HG03460 (cell line): ENCODE measurements around the gene TMPRSS9.
"Not testable (repeated sequence)": the region's sequence is repeated elsewhere in the genome, so short reads cannot be mapped to it uniquely, and the experiment has no call there.

Experiments used
- ATAC-seq: cut with Tn5 transposase; IDR thresholded peaks from one replicate; pipeline ENCODE4 v1.9.1; 2021; ENCODE audit not compliant: unreplicated experiment

Gene TMPRSS9

DNA sequence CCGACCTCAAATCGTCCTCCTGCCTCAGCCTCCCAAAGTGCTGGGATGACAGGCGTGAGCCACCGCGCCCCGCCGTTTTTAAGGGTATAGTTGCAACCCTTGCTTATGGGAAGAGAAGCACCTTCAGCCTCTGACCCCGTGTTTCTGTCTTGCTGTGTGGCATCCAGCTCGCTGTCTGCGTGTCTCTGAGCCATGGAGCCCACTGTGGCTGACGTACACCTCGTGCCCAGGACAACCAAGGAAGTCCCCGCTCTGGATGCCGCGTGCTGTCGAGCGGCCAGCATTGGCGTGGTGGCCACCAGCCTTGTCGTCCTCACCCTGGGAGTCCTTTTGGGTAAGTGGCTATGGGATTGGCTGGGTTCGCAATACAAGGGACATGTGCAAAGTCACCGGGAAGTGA is 29.5 kb downstream of the TMPRSS9 start:
- no peak for ATAC-seq

GRCh38 chr19:2391118-2391725 is 31.2 kb downstream of the TMPRSS9 start:
- no peak for ATAC-seq

- ATAC-seq: no peak
These were observed 32.3 kb downstream of the TMPRSS9 start for GRCh38 chr19:2392366-2392765.

DNA sequence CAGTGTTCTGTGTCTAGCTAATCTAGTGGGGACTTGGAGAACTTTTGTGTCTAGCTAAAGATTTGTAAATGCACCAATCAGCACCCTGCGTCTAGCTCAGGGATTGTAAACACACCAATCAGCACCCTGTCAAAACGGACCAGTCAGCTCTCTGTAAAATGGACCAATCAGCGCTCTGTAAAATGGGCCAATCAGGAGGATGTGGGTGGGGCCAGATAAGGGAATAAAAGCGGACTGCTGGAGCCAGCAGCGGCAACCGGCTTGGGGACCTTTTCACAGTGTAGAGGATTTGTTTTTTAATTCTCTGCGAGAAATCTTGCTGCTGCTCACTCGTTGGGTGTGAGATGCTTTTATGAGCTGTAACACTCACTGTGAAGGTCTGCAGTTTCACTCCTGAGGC is 32.8 kb downstream of the TMPRSS9 start:
- ATAC-seq: not testable (repeated sequence)

DNA sequence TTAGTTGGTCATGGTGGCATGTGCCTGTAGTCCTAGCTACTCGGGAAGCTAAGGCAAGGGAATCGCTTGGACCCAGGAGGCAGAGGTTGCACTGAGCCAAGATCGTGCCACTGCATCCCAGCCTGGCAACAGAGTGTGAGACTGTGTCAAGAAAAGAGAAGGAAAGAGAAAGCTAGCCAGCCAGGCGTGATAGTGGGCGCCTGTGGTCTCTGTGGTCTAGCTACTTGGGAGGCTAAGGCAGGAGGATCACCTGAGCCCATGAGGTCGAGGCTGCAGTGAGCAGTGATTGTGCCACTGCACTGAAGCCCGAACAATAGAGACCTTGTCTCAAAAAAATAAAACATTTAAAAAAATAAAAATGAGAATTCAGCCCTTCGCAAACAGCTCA is 34.0 kb downstream of the TMPRSS9 start:
- no peak for ATAC-seq

DNA sequence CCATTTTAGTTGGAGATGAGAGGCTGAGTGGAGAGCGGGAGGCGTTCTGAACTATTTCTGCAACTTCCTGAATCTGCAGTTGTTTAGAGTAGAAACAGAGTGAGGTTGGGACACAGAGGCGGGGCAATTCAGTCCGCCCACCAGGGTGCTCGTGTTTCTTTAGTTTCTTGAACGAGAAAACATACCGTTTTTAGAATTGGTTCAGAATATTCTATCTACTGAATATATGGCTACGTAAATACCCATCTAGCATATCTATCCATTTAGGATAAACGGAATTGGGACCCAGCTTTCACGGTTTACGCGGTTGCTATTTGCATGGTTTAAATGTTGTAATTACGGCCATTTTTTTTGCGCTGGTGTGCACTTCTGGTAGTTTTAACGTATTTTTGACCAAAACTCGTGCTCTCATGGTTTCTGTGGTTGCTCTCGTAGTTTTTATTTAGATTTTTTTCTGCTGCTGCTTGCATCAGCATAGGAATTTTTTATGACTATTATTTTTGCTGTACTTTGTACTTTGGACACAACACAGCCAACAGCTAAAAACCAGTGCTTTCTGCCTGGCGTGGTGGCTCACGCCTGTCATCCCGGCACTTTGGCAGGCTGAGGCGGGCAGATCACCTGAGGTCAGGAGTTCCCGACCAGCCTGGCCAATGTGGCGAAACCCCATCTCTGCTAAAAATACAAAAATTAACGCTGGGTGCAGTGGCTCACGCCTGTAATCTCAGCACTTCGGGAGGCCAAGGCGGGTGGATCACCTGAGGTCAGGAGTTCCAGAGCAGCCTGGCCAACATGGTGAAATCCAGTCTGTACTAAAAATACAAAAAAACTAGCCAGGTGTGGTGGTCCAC is 34.6 kb downstream of the TMPRSS9 start:
- no peak for ATAC-seq

DNA sequence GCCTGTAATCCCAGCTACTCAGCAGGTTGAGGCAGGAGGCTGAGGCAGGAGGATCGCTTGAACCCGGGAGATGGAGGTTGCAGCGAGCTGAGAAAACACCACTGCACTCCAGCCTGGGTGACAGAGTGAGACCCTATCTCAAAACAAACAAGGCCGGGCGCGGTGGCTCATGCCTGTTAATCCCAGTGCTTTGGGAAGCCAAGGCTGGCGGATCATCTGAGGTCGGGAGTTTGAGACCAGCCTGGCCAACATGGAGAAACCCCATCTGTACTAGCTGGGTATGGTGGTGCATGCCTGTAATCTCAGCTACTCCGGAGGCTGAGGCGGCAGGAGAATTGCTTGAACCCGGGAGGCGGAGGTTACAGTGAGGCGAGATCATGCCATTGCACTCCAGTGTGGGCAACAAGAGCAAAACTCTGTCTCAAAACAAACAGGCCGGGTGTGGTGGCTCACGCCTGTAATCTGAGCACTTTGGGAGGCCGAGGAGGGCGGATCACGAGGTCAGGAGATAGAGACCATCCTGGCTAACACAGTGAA is 35.3 kb downstream of the TMPRSS9 start:
- ATAC-seq: not testable (repeated sequence)

- not testable (repeated sequence) for ATAC-seq
These were observed 37.1 kb downstream of the TMPRSS9 start for GRCh38 chr19:2397173-2397572.

DNA sequence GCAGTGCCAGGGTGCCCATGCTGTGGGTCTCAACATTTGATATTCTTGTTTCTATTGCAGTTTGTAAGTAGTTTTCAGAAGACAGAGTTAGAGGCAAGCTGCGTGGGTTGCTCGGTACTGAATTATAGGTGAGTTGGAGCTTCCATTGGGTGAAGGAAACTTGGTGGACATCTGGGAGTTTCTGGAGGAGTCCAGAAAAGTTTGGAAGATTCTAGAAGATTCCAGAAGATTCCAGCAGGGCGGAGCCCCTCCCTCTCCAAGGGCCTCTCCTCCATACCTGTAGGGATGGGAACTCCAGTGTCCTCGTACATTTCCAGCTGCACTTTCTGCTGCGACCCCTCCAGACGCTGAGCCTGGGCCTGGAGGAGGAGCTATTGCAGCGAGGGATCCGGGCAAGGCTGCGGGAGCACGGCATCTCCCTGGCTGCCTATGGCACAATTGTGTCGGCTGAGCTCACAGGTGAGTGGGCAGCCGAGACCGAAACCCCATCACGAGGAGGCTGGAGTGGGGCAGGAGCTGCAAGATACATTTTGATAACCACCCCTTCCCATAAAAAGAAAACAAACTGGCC is 38.8 kb downstream of the TMPRSS9 start:
- no peak for ATAC-seq

- ATAC-seq: no peak
These were observed 39.5 kb downstream of the TMPRSS9 start for GRCh38 chr19:2399582-2399981.

DNA sequence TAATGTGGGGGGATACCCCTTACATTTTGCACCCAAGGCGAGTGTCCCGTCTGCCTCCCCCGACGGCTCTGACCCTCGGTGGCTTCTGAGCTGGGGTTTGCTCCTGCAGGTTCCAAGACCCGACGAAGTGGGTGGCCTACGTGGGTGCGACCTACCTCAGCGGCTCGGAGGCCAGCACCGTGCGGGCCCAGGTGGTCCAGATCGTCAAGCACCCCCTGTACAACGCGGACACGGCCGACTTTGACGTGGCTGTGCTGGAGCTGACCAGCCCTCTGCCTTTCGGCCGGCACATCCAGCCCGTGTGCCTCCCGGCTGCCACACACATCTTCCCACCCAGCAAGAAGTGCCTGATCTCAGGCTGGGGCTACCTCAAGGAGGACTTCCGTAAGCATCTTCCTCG is 48.2 kb downstream of the TMPRSS9 start:
- no peak for ATAC-seq

DNA sequence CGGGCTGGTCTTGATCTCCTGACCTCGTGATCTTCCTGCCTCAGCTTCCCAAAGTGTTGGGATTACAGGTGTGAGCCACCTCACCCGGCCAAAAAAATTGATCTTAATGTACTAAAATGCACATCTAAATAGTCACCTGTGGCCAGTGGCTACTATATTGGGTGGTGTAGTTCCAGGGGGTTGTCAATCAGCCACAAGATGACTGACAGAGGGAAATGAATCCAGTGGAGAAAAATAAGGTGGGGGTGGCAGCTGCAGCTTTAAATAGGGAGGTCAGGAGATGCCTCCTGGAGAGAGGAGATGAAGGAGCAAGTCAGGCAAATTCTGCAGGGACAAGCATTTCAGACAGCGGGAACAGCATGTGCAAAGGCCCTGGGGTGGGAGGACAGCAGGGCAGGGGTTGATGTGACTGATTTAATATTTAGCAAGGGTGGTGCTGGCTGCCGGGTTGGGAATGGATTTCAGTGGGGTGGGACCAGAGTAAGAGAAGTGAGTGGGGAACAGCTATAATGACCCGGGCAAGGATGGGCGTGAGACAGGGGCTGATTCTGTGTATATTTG is 49.4 kb downstream of the TMPRSS9 start:
- ATAC-seq: no peak

- ATAC-seq: no peak
These were observed 50.0 kb downstream of the TMPRSS9 start for GRCh38 chr19:2410023-2410422.

- no peak for ATAC-seq
These were observed 51.6 kb downstream of the TMPRSS9 start for GRCh38 chr19:2411709-2412108.

DNA sequence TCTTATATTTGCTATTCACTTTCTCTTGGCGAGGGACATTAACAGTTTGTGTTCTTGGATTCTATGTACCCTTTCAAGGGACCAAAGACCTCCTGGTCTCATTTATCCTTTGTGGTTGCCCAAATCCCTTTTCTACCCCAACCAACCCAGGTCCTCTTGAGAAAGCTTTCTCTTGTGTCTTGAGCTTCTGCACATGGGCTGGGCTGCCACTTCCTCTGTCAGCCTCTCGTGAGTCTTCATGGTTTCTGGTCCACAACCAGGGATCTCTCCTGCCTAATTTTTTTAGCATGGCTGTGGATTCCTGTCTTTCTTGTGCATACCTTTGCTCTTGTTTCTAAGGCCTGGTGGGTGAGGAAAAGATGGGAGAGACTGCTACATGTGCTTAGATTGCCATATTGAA is 52.4 kb downstream of the TMPRSS9 start:
- no peak for ATAC-seq

DNA sequence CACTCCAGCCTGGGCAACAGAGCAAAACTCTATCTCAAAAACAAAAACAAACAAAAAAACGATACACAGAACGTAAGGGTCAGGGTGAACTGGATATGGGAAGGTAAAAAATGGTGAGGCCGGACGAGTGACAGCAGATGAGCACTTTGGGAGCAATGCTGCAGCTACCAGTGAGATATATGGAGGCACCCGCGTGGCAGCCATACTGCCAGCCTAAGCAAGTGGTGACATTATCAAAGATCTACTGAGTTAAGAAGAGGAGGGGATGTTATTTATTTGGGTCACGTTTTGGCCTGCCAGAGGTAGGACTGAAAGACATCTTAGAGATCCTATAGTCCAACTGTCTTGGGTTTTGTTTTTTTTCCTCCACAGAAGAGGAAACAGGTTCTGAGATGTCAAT is 53.1 kb downstream of the TMPRSS9 start:
- ATAC-seq: no peak

GRCh38 chr19:2413629-2414028 is 53.6 kb downstream of the TMPRSS9 start:
- ATAC-seq: no peak

DNA sequence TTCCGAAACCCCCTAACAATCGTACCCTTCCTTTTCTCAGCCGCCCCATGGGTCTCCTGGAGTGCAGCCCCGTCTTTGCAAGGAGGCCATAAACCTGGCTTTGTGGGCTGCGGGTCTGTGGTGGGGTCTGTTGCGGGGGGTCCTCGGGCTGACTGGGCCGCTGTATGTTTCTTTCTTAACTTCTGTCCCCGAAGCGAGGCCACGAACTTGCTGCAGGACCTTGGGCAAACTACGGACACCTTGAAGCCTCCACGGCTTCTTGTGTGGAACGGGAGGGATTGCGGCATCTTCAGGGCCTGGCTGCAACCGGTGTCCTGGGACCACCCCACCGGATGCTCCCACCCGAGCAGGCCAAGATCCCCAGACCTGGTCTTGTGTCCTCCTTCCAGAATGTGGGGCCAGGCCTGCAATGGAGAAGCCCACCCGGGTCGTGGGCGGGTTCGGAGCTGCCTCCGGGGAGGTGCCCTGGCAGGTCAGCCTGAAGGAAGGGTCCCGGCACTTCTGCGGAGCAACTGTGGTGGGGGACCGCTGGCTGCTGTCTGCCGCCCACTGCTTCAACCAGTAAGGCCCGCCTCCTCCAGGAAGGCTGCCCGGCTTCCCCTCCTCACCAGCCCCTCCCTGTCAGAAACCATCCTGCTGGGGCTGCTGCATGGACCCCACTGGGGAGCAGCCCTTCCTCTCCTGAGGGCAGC is 55.4 kb downstream of the TMPRSS9 start:
- no peak for ATAC-seq

- no peak for ATAC-seq
These were observed 55.9 kb downstream of the TMPRSS9 start for GRCh38 chr19:2415973-2416319.

- ATAC-seq: no peak
These were observed 56.4 kb downstream of the TMPRSS9 start for GRCh38 chr19:2416321-2417097.
